ENCODE measurements around the gene TMC1.
"Not testable (repeated sequence)": the region's sequence is repeated elsewhere in the genome, so short reads cannot be mapped to it uniquely, and the experiment has no call there.

The TMC1 gene

GRCh38 chr9:72827950-72828731 is 306.7 kb downstream of the TMC1 start:
- DNase-seq, result no peak

GRCh38 chr9:72834994-72835393 is 313.6 kb downstream of the TMC1 start:
- DNase-seq, result no peak

DNA sequence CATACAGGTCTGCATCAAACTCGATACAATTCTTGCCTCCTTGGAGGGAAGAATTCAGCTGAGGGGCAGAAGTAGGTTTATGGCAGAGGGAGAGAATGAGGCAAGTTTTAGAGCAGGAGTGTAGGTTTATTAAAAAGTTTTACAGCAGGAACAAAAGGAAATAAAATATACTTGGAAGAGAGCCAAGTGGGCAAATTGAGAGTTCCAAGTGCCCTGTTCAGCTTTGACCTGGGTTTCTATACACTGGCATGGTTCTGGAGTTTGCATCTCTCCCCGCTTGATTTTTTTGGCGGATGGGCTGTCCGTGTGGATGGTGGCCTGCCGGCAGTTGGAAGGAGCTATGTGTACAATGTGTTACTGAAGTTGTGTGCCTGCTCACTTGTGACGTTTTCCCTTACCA is 315.4 kb downstream of the TMC1 start:
- DNase-seq, result no peak

DNA sequence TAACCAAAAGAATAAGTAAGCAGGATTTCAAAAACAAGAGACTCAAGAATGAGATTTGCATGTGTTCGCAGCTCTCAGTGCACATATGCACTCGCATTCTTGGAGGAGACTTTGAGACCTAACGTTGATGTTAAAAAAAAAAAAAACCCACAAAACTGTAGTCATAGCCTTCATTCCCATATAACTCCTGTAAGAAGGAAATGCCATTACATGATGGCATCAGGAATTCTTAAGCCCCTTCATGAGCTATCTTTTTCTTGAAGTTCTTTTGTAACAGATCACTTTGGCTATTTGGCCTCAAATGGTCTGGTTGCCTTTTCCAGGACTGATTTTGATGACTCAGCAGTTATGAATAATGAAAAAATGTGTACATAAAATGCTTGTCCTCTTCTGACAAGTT is 317.7 kb downstream of the TMC1 start:
- no peak for DNase-seq

DNA sequence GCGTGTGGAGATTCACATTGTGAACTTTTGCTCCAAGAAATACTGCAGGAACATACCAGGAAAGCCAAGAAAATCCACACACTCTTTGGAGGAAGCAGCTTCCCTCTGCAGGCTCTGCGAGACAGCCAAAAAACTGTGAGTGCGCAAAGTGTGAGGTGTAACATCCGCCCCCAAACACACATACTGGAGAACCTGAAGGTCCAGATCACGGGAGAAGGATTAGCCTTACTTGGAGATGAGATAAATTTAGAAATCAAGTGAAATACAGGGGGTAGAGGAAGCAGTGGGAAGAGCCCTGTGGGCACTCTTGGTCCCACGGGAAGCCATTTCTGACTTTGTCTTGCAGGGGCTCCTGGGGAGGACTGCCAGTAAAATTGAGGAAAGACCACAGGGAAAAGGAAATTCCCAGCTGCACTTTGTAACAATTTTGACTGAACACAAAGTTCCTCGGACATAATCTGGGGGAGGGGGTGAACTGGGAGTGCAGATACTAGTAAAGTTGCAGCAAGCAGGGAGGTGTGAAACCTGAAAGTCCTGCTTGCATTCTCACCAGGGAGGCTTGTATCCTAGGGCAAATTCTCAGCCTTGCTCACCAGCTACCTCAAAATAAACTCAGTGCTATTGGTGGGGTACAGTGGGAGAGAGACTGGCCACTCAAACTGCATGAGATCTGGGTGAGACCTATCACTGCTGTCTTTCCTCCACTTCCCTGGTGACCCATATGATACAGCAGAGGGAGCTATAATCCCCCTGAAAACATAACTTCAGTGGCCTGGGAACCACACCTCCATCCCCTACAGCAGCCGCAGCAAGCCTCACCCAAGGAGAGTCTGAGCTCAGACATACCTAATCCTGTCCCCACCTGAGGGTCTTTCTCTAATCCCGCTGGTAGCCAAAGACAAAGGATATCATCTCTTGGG is 322.4 kb downstream of the TMC1 start:
- no peak for DNase-seq

DNA sequence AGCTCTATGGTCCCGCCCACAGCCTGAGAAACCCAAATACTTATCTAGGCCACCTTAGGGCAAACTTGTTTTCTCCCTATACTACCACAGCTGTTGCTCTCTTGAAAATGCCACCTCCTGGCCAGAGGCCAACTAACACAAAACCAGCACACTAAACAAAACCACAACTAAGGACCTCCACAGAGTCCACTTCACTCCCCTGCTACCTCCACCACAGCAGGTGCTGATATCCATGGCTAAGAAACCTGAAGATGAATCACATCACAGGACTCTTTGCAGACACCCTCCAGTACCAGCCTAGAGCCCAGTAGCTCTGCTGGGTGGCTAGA is 323.0 kb downstream of the TMC1 start:
- DNase-seq, result no peak

DNA sequence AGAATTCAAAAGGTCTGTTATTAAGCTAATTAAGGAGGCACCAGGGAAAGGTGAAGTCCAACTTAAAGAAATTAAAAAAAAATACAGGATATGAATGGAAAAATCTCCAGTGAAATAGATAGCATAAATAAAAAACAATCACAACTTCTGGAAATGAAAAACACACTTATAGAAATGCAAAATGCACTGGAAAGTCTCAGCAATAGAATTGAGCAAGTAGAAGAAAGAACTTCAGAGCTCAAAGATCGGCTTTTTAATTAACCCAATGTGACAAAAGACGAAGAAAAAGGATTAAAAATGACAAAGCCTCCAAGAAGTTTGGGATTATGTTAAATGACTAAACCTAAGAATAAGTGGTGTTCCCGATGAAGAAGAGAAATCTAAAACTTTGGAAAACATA is 323.6 kb downstream of the TMC1 start:
- DNase-seq, result not testable (repeated sequence)

- not testable (repeated sequence) for DNase-seq
Observed at GRCh38 chr9:72850209-72850608, 328.8 kb downstream of the TMC1 start.

DNA sequence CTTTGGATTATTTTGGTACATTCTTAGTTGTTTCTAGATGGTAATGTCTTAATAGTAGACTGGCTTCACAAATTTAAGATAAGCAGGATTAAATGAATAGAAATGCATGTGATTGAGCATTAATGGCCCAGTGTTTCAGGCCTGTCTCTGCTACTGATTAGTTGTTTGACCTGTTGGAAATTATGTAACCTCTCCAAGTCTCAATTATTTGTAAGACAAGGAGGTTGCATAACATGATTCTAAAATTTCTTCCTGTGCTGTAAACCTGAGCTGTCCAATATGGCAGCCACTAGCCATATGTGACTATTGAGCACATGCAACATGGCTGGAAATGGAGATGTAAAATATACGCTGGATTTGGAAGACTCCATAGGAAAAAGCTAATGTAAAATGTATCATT is 333.9 kb downstream of the TMC1 start:
- no peak for DNase-seq

DNA sequence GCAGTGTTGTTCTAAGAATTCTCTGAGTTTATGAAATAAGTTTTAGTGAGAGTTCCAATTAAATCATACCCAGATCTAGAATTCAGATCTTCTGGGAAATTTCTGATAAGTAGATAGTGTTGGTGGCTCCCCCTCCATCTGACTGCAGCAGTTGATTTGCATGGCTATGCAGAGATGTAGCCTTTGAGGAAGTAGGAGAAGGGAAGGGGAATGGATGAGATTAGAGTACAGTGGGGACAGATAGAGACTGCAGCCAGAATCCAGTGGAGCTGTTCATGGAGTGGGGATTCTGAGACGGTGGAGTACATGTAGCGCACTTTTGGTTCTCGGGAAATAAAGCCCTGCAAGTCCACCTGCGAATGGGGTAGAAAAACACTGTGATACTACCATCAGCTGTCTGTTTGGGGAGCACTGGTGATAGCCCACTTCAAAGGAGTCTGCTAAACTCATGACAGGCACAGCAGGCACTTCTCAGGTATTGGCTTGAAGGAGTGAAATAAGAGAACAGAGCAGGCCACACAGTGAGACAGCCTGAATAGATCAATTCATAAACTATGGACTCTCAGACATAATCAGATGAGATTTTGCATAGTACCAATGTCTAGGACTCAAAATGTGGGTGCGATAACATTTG is 334.6 kb downstream of the TMC1 start:
- DNase-seq, result no peak

GRCh38 chr9:72856972-72857623 is 335.7 kb downstream of the TMC1 start:
- no peak for DNase-seq

DNA sequence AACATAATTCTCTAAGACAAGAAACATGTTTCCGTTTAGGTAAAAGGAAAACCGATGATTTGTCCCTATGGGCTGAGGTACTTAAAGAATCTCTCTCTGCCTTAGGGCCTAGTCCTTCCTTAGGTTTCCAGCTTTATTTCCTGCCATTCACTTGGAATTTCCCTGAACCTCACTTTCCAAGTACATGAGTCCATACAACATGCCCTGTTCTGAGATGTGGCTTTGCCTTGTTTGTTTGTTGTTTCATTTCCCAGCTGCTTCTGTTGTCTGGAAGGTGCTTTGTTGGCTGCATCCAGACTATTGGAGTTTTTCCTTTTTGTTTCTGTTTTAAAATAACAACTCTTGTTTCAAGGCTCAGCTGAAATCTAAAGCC is 336.2 kb downstream of the TMC1 start:
- DNase-seq, result no peak

GRCh38 chr9:72858089-72858912 is 336.9 kb downstream of the TMC1 start:
- no peak for DNase-seq

DNA sequence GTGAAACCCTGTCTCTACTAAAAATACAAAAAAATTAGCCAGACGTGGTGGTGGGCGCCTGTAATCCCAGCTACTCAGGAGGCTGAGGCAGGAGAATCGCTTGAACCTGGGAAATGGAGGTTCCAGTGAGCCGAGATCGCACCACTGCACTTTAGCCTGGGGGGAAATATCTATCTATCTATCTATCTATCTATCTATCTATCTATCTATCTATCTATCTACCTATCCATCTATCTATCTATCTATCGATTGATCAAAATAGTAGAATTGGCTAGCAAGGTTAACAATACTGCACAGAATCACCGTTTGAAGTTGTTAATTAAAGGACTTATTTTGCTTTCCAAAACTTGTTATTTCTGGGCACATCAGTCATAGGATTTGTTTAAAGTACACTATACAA is 341.4 kb downstream of the TMC1 start:
- not testable (repeated sequence) for DNase-seq

GRCh38 chr9:72863456-72864094 is 342.2 kb downstream of the TMC1 start:
- DNase-seq, result no peak

GRCh38 chr9:72864327-72864726 is 342.9 kb downstream of the TMC1 start:
- DNase-seq, result no peak

DNA sequence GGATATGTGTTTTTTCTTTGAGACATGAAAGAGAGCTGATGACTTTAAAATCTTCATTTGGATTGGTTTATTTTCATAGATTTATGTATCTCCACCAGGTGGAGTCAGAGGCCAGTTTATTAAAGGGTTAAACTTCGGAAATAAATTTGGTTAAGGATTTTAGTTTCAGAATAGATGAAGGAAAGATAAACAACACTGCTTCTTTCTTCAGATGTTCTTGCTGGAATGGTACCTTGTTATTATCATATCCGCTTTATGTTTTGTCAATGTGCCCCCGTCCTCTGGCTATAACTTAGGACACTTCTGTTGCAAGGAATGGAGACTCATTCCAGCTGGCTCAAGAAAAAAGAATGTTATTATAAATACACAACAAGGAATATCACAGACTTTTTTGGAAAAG is 350.3 kb downstream of the TMC1 start:
- DNase-seq, result no peak

DNA sequence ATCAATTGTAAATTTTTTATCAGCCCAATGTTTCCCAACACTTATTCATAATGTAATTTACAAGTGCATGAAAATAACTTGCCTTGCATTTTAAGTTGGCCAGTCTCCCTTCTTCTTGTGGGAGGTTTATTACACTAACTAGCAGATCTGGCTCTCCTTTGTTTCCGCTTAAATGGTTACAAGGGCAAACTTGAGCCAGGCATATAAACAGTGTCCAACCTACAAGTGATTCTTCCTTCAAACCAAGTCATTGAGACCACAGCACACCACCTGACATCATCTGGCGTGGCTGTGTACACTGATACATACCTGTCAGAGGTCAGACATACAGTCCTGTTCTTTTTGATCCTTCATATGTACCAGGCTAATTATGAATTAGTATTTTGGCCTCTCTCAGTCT is 351.3 kb downstream of the TMC1 start:
- DNase-seq, result no peak

DNA sequence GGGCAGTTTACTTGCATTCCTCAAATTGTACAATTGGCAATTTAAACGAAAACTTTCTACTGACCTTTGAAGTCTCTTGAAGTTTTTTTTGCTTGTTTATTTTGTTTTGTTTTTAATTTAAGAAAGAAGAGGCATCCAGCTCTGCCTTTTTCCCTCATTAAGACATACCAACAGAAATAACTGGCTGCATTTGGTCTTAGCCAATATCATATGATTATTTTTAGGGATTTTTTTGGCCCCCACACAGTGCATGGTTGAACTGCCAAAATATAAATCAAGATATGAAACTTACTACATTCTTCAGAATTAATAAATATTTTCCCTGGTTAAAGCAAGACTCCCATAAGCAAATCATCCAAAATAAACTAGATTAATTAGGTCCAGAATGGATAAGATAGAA is 352.0 kb downstream of the TMC1 start:
- no peak for DNase-seq

- no peak for DNase-seq
Observed at GRCh38 chr9:72874344-72874743, 352.9 kb downstream of the TMC1 start.

GRCh38 chr9:72875221-72875620 is 353.8 kb downstream of the TMC1 start:
- DNase-seq, result no peak

GRCh38 chr9:72880821-72881220 is 359.4 kb downstream of the TMC1 start:
- DNase-seq, result no peak

Measured in T-helper 9 cell (primary cell).